Vagina (tissue), 2 donors: ENCODE measurements around the gene CLRN3.

Experiments used
- CTCF ChIP-seq, 3 experiments: fragments of 450-650 bp in 2 of 3; fragments of 200-600 bp in 1 of 3; sonication (generic) in 1 of 3; IDR thresholded peaks; one replicate each; pipeline ENCODE4 v1.5.1; 2017 to 2019; ENCODE audit warnings: antibody characterized with exemption in 3 of 3, mild to moderate bottlenecking in 2 of 3, moderate library complexity in 2 of 3
- POLR2A ChIP-seq, 2 donors: fragments of 450-650 bp; IDR thresholded peaks; one replicate each; pipeline ENCODE4 v1.6.1; 2017; ENCODE audit warnings: antibody characterized with exemption in 2 of 2, mild to moderate bottlenecking in 2 of 2, moderate library complexity in 2 of 2
- POLR2AphosphoS5 ChIP-seq, 2 donors: sonication (generic); formaldehyde crosslinking; IDR thresholded peaks; one replicate each; pipeline ENCODE4 v1.9.0; 2017; ENCODE audit warnings: antibody characterized with exemption in 2 of 2, mild to moderate bottlenecking in 2 of 2, low read depth in 1 of 2; ENCODE audit not compliant: insufficient read depth in 1 of 2

- TF ChIP-seq POLR2A (IDR thresholded peaks at IDR 0.05) (no peak), CTCF (IDR thresholded peaks at IDR 0.05) (no peak), POLR2AphosphoS5 (IDR thresholded peaks at IDR 0.05; ENCODE audit: insufficient read depth in 1 of 2, low read depth in 1 of 2) (no peak)
Measured at GRCh38 chr10:127919418-127920271, 26.9 kb upstream of the CLRN3 start.
